HUES6 (cell line): ENCODE measurements around the gene NARS2.

Experiments
- H3K27ac ChIP-seq: 2 replicates; pipeline ENCODE4 v1.7.0; 2013; ENCODE audit warnings: low read depth, mild to moderate bottlenecking, low read length, inconsistent platforms
- H3K27me3 ChIP-seq: 2 replicates; pipeline ENCODE4 v1.6.1; 2013; ENCODE audit warnings: low read length; ENCODE audit not compliant: control insufficient read depth, insufficient read depth
- H3K36me3 ChIP-seq: 2 replicates; pipeline ENCODE4 v1.6.1; 2013; ENCODE audit warnings: low read length; ENCODE audit not compliant: control insufficient read depth, insufficient read depth
- H3K4me1 ChIP-seq: 2 replicates; pipeline ENCODE4 v1.6.1; 2013; ENCODE audit warnings: low read length; ENCODE audit not compliant: control insufficient read depth, insufficient read depth
- H3K4me3 ChIP-seq: 2 replicates; pipeline ENCODE4 v1.5.1; 2013; ENCODE audit warnings: low read depth, low read length
- H3K9ac ChIP-seq: one replicate; pipeline ENCODE4 v1.6.1; 2013; ENCODE audit warnings: mild to moderate bottlenecking, low read length
- H3K9me3 ChIP-seq: 2 replicates; pipeline ENCODE4 v1.6.1; 2013; ENCODE audit warnings: low read depth, low read length; ENCODE audit not compliant: control insufficient read depth, insufficient read depth

NARS2 gene

GRCh38 chr11:78395597-78395996 lies 179.1 kb downstream of the NARS2 start:
- Histone ChIP-seq H3K9ac (no peak overlapping the region), H3K4me1 (peaks cover 24% of the 10 kb centered on the region), H3K9me3 (no peaks in the 10 kb centered on the region), H3K27me3 (no peaks in the 10 kb centered on the region), H3K27ac (no peak overlapping the region), H3K4me3 (no peak overlapping the region), H3K36me3 (no peaks in the 10 kb centered on the region)

- Histone ChIP-seq H3K4me1 (peaks cover 3% of the 10 kb centered on the region; the same call in 1 of the 2 replicates), H3K9me3 (no peaks in the 10 kb centered on the region), H3K27me3 (no peaks in the 10 kb centered on the region), H3K36me3 (no peaks in the 10 kb centered on the region), H3K27ac (no peak overlapping the region), H3K4me3 (no peak overlapping the region), H3K9ac (no peak overlapping the region)
Observed at GRCh38 chr11:78392854-78393253, 181.8 kb downstream of the NARS2 start.

- peaks cover 3% of the 10 kb centered on the region; the same call in 1 of the 2 replicates for H3K4me1 ChIP-seq
- H3K9ac ChIP-seq: no peak overlapping the region
- no peaks in the 10 kb centered on the region for H3K36me3 ChIP-seq
- H3K4me3 ChIP-seq: no peak overlapping the region
- H3K27ac ChIP-seq: no peak overlapping the region
- H3K9me3 ChIP-seq: no peaks in the 10 kb centered on the region
- H3K27me3 ChIP-seq: no peaks in the 10 kb centered on the region
Observed at GRCh38 chr11:78391424-78391823, 183.2 kb downstream of the NARS2 start.

GRCh38 chr11:78390809-78391208 lies 183.9 kb downstream of the NARS2 start:
- Histone ChIP-seq H3K4me1 (peaks cover 3% of the 10 kb centered on the region; the same call in 1 of the 2 replicates), H3K9me3 (peaks cover 5% of the 10 kb centered on the region; the same call in 1 of the 2 replicates)

GRCh38 chr11:78386215-78386941 lies 188.3 kb downstream of the NARS2 start:
- no peaks in the 10 kb centered on the region for H3K27me3 ChIP-seq
- peaks cover 26% of the 10 kb centered on the region for H3K9me3 ChIP-seq
- no peak overlapping the region for H3K4me3 ChIP-seq
- peaks cover 5% of the 10 kb centered on the region; the same call in 1 of the 2 replicates for H3K4me1 ChIP-seq
- no peak overlapping the region for H3K27ac ChIP-seq
- no peak overlapping the region for H3K9ac ChIP-seq
- peaks cover 8% of the 10 kb centered on the region; the same call in 1 of the 2 replicates for H3K36me3 ChIP-seq

More at GRCh38 chr11:78390809-78391208, 183.9 kb downstream of the NARS2 start:
- H3K27me3 ChIP-seq: no peaks in the 10 kb centered on the region
- no peak overlapping the region for H3K27ac ChIP-seq
- no peak overlapping the region for H3K9ac ChIP-seq
- H3K4me3 ChIP-seq: no peak overlapping the region
- H3K36me3 ChIP-seq: no peaks in the 10 kb centered on the region
